ENCODE results near the gene ADCK2. TPM values are rescaled to one million over a fixed set of nuclear protein-coding genes. Genes with fewer than 3 reads are reported as not detected.

Gene ADCK2
- total and polyA plus RNA-seq, 10 of the 15 experiments (the other 5 are each of a cell fraction or from before 2014, with no cell fraction given) = 0.52 to 19.4 (median 13.1) TPM

GRCh38 chr7:140674899-140675701, 2.4 kb downstream of the ADCK2 start:
- H3K4me2 ChIP-seq (ENCODE audit: control insufficient read depth, insufficient read depth) = peak overlapping the region; percentile 98
- H3K9ac ChIP-seq (ENCODE audit: control insufficient read depth, insufficient read depth, low read length) = no peak overlapping the region
- H3K79me2 ChIP-seq (ENCODE audit: control insufficient read depth, insufficient read depth, low read length) = no peaks in the 10 kb centered on the region; the same call in 1 of the 2 replicates
- no peak overlapping the region for H2AFZ ChIP-seq (ENCODE audit: control insufficient read depth, low read depth, low read length)
- ChIA-PET CTCF (interaction anchor here (0.6 to 5.6 kb wide), 40 partner anchors 10 to 979 kb away, joined by 3 to 88 read pairs (median 3); partner anchors contain the start of genes MRPS33 and NDUFB2), POLR2A (interaction anchor here (0.5 to 2.4 kb wide), 9 partner anchors 11 to 343 kb away, joined by 3 to 11 read pairs (median 3); partner anchors contain the start of gene NDUFB2), SMC1A (ENCODE audit: uncharacterized antibody, unreplicated experiment) (interaction anchor here (0.6 to 4.8 kb wide), 22 partner anchors 9 to 338 kb away, joined by 3 to 57 read pairs (median 4); partner anchors contain the start of genes MRPS33 and NDUFB2), RAD21 (ENCODE audit: unreplicated experiment) (interaction anchor here (0.6 to 3.5 kb wide), 22 partner anchors 11 to 975 kb away, joined by 3 to 23 read pairs (median 4); partner anchors contain the start of genes MKRN1, MRPS33 and NDUFB2)
- WGBS (ENCODE audit: insufficient coverage, insufficient replicate concordance, low lambda C conversion rate, missing lambda C conversion rate) = 59% methylated on average over 8 of the region's 8 CpGs
- peak overlapping the region; percentile 49; the same call in 1 of the 2 replicates for H3K4me3 ChIP-seq
- H4K20me1 ChIP-seq (ENCODE audit: control insufficient read depth, insufficient read depth) = no peaks in the 10 kb centered on the region
- in situ Hi-C loops (cut with MboI) = loop anchor here (10.0 kb wide), 1 partner anchor 340 kb away; the partner anchor contains the start of gene MRPS33
- ATAC-seq = peak; percentile 15
- FAIRE-seq = peak; percentile 23
- peak overlapping the region; percentile 29; the same call in 1 of the 2 replicates for H3K27ac ChIP-seq (ENCODE audit: control insufficient read depth, insufficient read depth)
- no TSS peak for BruUV-seq (replicated peaks)
- intact Hi-C loops (cut with micrococcal nuclease; ENCODE audit: unreplicated experiment) = loop anchor here (1.0 to 5.0 kb wide), 2 partner anchors 247 to 337 kb away; partner anchors contain the start of gene BRAF
- no peaks in the 10 kb centered on the region for H3K27me3 ChIP-seq (replicated peaks in 1 of 2; ENCODE audit: control insufficient read depth in 2 of 2, insufficient read depth in 2 of 2, low read length in 1 of 2)
- 0 out of 4 replicates have a peak, but pooled peaks cover 0 to 3% of the 10 kb centered on the region in 2 experiments for H3K36me3 ChIP-seq (ENCODE audit: control insufficient read depth in 2 of 2, insufficient read depth in 2 of 2, low read length in 1 of 2)
- 0 out of 2 replicates have a peak, but pooled peaks have one; percentile 41 for TF ChIP-seq BACH1 (IDR thresholded peaks at IDR 0.05; ENCODE audit: borderline replicate concordance)
- 0 out of 2 replicates have a peak, but pooled peaks have one; percentile 9 for TF ChIP-seq IKZF1 (conservative IDR thresholded peaks at IDR 0.05)
- TF ChIP-seq RAD21 (IDR thresholded peaks at IDR 0.05; ENCODE audit: insufficient read depth, low read depth, low read length) = peak; percentile 60
- TF ChIP-seq EED (IDR thresholded peaks at IDR 0.05; ENCODE audit: low read depth) = 0 out of 2 replicates have a peak, but pooled peaks have one; percentile 24
- TF ChIP-seq TCF12 (IDR thresholded peaks at IDR 0.05; ENCODE audit: low read depth, low read length) = no peak
- TF ChIP-seq ATF7 (IDR thresholded peaks at IDR 0.05; ENCODE audit: low read depth) = peak; percentile 63; the same call in 1 of the 2 replicates
- TF ChIP-seq SMC3 (IDR thresholded peaks at IDR 0.05; ENCODE audit: borderline replicate concordance, low read length) = peak; percentile 17; the same call in 1 of the 2 replicates
- no peak for TF ChIP-seq IRF5 (IDR thresholded peaks at IDR 0.05; ENCODE audit: borderline replicate concordance)
- TF ChIP-seq IKZF2 (IDR thresholded peaks at IDR 0.05) = peak in 1 of 2 experiments; percentile 44; a peak in 1 of 4 replicates
- no peak for TF ChIP-seq SREBF1 (IDR thresholded peaks at IDR 0.05; ENCODE audit: low read length)
- TF ChIP-seq, protein P1, sequence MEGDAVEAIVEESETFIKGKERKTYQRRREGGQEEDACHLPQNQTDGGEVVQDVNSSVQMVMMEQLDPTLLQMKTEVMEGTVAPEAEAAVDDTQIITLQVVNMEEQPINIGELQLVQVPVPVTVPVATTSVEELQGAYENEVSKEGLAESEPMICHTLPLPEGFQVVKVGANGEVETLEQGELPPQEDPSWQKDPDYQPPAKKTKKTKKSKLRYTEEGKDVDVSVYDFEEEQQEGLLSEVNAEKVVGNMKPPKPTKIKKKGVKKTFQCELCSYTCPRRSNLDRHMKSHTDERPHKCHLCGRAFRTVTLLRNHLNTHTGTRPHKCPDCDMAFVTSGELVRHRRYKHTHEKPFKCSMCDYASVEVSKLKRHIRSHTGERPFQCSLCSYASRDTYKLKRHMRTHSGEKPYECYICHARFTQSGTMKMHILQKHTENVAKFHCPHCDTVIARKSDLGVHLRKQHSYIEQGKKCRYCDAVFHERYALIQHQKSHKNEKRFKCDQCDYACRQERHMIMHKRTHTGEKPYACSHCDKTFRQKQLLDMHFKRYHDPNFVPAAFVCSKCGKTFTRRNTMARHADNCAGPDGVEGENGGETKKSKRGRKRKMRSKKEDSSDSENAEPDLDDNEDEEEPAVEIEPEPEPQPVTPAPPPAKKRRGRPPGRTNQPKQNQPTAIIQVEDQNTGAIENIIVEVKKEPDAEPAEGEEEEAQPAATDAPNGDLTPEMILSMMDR (IDR thresholded peaks at IDR 0.05 in 2 of 3, conservative IDR thresholded peaks at IDR 0.05 in 1 of 3; ENCODE audit: control insufficient read depth in 2 of 3, extremely low read depth in 1 of 3, insufficient read depth in 1 of 3, low read depth in 3 of 3, low read length in 3 of 3) = peak; percentile 47 to 57 (median 50); a peak in 5 of 6 replicates
- no peaks in the 10 kb centered on the region for H3K9me3 ChIP-seq (replicated peaks; ENCODE audit: control insufficient read depth, insufficient read depth, low read length)
- H3K4me1 ChIP-seq (ENCODE audit: control insufficient read depth, insufficient read depth, low read length) = peaks cover 39% of the 10 kb centered on the region
- DNase-seq (ENCODE audit: low read depth, low spot score) = no peak

Measured in GM12878 (cell line).